NCI-H146 treated with DMSO at 0.1 percent for 48 hours (cell line): ENCODE results near the gene OPTN.
"Not testable (repeated sequence)": the region's sequence is repeated elsewhere in the genome, so short reads cannot be mapped to it uniquely, and the experiment has no call there.

Experiments used
- DNase-seq: peaks from one replicate; lab custom pipeline; 2025; ENCODE audit not compliant: unreplicated experiment; lab: John Stamatoyannopoulos, UW

Gene OPTN

DNA sequence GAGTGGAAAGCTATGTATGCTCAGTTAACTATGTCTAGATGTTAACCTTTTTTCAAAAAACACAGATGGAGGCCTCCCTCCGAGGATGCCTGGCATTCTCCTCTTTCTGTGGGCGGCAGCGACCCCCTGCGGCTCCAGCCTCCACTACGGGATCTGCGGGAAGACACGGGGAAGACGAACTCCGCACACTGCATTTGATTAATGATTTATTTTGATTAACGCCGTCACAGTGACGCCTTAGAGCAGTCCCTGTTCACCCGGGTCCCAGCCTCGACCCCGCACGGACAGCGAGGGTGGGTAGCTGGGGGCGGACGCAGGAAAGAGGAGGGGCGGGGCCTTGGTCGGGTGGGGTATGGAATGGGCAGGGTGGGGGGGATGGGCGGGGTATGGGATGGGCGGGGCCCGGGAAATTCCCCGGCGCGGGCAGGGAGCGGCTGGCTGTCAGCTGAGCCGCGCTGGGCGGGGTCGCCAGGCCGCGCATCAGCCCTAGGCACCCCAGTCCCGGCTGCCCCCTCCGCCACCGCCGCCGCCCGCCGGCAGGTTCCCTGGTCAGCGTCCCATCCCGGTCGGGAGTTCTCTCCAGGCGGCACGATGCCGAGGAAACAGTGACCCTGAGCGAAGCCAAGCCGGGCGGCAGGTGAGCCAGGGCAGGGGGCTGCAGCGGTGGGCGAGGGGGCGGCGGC lies at the start of gene OPTN:
Gene OPTN, plus strand, starts transcription at position 498 of the 683 bp plus-strand sequence. CDS start 8,960 bp downstream, outside the sequence.
- DNase-seq: peak; percentile 95

DNA sequence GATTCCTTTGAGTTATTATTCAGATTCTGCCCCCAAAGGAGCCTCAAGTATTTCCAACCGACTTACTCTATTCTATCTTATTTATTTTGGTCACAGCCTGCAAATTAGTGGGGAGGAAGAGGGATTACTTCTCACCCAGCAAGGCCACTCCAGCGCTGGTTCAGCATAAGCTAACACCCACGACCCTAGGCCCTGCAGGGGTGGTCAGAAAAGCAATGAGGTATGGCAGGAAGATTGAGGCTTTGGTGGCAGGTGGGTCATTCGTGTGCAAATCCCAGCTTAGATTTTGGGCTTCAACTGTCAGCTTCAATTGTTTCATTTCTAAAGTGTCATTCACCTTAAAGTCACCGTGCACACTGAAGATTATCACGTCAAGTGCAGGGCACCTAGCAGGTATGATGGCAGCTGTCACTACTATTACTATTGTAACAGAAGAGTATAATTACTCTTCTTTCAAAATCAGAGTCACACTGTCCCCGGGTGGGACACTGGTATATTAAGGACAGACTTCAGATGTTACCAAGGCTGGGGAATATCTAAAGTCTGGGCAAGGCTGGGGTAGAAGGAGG lies 48.8 kb upstream of the OPTN start:
- DNase-seq: no peak

DNA sequence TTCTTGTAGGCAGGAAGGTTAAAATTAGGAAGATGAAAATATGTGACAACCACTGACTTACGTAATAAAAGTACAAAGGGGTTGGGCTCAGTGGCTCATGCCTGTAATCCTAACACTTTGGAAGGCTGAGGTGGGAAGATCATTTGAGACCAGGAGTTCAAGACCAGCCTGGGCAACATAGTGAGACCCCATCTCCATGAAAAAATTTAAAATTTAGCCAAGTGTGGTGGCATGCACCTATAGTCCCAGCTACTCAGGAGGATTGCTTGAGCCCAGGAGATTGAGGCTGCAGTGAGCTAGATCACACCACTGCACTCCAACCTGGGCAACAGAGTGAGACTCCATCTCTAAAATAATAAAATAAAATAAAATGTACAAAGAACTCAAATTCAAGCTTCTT lies 46.8 kb upstream of the OPTN start:
- DNase-seq: not testable (repeated sequence)

- peak; percentile 67 for DNase-seq
Measured at GRCh38 chr10:13053794-13054462, 46.0 kb upstream of the OPTN start.

DNA sequence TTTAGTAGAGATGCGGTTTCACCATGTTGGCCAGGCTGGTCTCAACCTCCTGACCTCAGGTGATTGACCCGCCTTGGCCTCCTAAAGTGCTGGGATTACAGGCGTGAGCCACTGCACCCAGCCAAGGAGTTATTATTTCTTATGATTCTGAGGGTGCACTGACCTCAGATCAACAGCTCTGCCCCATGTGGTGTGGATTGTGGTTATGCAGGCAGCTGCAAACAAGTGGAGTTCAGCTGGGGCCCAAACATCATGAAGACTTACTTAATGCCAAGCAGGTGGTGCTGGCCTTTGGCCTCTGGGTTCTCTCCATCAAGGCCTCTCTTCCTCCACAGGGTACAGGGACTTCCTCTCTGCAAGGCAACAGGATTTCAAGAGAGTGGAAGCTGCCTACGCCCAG lies 45.1 kb upstream of the OPTN start:
- DNase-seq: peak; percentile 53

- peak; percentile 56 for DNase-seq
Measured at GRCh38 chr10:13056456-13057077, 43.4 kb upstream of the OPTN start.

- DNase-seq: no peak
Measured at GRCh38 chr10:13062803-13063202, 37.2 kb upstream of the OPTN start.

GRCh38 chr10:13066527-13066926 lies 33.4 kb upstream of the OPTN start:
- DNase-seq: no peak

DNA sequence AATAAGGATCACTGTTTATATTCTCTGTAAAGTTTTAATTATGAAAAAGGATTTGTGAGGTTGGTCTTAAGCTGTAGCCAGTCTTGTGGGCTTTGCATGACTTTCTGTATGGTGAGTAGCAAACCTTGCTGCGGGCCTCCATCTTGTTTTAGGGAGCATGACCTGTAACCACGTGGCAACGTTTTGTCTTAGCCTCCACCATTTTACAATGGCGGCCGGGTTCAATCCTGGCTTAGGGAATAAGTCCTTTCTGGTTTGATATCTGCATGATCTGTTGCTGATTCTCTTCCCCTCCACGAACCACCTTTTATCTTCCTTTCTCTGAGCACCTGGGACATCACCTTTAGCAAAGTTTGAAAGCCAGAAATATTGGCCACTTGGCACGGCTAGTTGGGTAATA lies 32.5 kb upstream of the OPTN start:
- no peak for DNase-seq

- DNase-seq: no peak
Measured at GRCh38 chr10:13068071-13068470, 31.9 kb upstream of the OPTN start.

DNA sequence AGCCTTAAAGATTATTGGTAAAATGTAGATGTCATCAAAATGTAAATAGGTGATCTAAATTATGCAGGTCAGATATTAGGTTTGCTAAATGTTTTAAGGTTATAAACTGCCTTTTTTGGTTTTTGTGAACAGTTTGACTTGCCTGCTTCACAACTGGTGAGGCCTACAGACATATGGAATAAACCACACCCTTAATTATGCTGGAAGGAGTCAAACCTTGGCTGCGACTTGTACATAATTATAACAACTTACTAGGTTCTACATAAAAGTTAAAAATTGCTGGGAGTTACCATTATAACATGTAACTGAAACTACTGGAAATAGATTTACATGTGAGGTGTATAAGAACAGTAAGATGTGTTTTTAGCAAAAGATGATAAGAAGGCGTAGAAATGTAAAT lies 31.5 kb upstream of the OPTN start:
- DNase-seq: no peak

DNA sequence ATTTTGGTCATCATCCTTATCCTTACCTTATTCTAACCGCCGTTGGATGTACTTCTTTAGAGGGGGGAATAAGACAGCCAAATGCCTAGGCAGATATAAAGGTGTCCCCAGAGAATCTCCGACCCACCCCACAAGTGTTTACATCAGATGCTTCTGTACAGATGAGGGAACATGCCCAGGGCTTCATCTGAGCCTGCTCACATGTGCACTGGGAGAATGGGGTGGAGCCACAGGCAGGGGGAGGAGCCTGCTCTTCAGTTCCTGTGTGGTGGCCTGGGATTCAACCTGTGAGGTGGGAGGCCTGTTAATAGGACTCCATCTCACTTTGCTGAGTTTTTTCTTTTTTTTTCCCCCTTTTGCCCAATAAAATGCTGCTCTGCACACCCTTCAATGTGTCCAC lies 27.6 kb upstream of the OPTN start:
- no peak for DNase-seq

- DNase-seq: peak; percentile 90
Measured at GRCh38 chr10:13074563-13075451, 25.2 kb upstream of the OPTN start.

DNA sequence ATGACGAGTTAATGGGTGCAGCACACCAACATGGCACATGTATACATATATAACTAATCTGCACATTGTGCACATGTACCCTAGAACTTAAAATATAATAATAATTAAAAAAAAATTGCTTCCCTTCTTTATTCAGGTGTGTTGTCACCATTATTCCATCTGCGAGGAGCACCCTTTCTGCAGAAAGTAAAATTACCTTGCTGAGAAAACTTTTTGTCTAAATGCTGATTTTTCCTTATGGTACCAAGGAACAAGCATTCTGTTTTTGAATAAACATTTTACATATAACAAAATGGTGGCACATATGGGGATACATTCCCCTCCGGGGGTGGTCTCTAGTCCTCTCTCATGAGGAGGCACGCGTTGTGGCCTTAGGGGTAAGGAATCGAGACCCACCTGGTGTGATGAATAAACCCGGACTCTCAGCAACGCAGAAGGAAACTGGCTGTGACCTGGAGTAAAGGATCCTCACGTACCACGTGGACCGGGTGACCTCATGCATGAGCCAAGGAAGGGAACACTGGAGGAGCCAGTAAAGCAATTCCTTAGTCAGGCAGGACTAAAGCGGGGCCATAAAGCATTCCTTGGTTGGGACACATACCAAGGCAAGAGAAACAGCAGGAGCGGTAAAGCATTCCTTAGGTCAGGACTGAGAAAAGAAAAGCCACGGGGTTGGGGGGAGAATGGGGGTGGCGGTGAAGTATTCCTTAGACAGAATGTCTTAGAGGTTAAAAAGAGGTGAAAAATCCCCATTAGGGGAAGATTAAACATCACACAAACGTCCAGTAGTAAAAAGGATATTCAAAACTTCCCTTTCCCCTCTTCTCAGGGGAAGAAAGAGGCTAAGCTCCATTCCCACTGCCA lies 20.8 kb upstream of the OPTN start:
- DNase-seq: no peak

DNA sequence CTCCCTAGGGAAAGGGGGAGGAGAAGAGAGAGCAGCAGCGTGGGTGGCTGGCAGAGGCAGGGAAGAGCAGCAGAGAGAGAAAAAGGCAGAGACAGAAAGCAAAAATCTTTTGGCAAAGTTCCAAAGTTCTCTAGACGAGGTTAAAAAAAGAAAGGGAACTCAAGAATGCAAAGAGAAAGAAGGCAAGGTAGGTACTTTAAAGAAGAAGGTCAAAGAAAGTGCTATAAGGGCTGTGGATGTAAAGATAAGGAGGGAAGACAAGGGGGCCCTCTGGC lies 20.2 kb upstream of the OPTN start:
- DNase-seq: no peak

GRCh38 chr10:13080643-13081042 lies 19.3 kb upstream of the OPTN start:
- DNase-seq: no peak

- not testable (repeated sequence) for DNase-seq
Measured at GRCh38 chr10:13083700-13084099, 16.3 kb upstream of the OPTN start.

GRCh38 chr10:13086056-13086455 lies 13.9 kb upstream of the OPTN start:
- no peak for DNase-seq

GRCh38 chr10:13087601-13087985 lies 12.4 kb upstream of the OPTN start:
- DNase-seq: no peak

DNA sequence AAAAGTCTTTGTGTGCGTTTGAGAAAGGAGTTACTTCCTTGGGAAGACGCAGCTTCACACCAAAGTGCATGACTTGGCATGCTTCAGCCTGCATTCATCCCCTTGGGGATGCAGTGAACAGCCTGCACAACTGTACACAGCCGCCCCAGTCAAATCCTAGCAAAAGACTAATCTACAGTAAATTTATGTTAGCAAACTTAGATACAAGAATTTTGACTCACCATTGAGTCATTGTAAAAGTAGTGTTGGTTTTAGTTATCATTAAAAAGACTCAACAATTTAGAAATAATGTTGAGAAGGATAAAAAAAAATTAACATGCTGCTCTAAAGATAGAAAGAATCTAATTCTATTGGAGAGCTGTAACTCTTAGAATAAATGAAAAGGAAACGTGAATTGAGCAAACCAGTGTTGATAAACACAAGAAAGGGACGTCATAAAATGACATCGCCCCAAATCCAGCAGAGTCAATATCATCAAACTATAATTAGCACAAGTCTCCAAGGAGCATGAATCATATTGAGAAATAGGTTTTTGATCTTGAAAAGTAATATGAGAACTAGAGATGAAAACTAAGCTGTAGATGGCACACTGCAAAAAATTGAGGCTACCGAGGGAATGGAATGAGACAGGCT lies 11.9 kb upstream of the OPTN start:
- DNase-seq: no peak
